Thyroid gland (tissue), 4 donors: ENCODE data around the gene RARA.

Experiments used
- POLR2A ChIP-seq, 2 donors: fragments of 450-650 bp; IDR thresholded peaks; one replicate each; pipeline ENCODE4 v1.6.1; 2017; ENCODE audit warnings: antibody characterized with exemption in 2 of 2, mild to moderate bottlenecking in 2 of 2, moderate library complexity in 1 of 2
- TF ChIP-seq, protein P1 (sequence below), 6 experiments: fragments of 200-600 bp in 3 of 6; fragments of 450-650 bp in 3 of 6; sonication (generic) in 3 of 6; IDR thresholded peaks; one replicate each; pipeline ENCODE4 v1.5.1; 2016 to 2019; ENCODE audit warnings: antibody characterized with exemption in 6 of 6, mild to moderate bottlenecking in 2 of 6, inconsistent platforms in 1 of 6, moderate library complexity in 1 of 6

DNA sequence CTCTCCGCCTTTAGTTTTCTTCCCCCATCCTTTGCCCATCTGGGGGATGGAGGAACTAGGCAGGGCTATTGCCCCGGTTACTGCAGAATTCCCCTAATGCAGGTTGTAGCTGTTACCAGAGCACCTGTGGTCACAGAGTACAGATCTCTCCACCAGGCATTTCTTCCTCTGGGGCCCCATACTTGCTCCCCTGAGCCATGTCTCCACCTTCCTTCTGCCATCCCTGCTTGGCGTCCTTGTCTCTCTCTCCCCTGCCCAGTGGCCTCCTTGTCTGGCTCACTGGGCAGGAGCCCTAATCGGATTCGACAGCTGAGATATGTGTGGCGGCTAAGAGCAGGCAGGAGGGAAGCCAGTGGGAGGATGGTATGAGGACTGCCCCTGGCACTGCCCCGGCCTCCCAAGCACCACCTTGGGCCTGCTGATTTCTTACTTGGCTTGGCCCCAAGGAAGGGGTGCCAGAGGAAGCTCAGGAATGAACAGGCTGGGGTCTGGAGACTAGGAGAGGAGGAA lies 2.0 kb downstream of the RARA start:
- TF ChIP-seq, protein P1, sequence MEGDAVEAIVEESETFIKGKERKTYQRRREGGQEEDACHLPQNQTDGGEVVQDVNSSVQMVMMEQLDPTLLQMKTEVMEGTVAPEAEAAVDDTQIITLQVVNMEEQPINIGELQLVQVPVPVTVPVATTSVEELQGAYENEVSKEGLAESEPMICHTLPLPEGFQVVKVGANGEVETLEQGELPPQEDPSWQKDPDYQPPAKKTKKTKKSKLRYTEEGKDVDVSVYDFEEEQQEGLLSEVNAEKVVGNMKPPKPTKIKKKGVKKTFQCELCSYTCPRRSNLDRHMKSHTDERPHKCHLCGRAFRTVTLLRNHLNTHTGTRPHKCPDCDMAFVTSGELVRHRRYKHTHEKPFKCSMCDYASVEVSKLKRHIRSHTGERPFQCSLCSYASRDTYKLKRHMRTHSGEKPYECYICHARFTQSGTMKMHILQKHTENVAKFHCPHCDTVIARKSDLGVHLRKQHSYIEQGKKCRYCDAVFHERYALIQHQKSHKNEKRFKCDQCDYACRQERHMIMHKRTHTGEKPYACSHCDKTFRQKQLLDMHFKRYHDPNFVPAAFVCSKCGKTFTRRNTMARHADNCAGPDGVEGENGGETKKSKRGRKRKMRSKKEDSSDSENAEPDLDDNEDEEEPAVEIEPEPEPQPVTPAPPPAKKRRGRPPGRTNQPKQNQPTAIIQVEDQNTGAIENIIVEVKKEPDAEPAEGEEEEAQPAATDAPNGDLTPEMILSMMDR (IDR thresholded peaks at IDR 0.05), result no peak
- no peak for TF ChIP-seq POLR2A (IDR thresholded peaks at IDR 0.05)
